ENCODE data around the gene INTS2.

Gene INTS2

DNA sequence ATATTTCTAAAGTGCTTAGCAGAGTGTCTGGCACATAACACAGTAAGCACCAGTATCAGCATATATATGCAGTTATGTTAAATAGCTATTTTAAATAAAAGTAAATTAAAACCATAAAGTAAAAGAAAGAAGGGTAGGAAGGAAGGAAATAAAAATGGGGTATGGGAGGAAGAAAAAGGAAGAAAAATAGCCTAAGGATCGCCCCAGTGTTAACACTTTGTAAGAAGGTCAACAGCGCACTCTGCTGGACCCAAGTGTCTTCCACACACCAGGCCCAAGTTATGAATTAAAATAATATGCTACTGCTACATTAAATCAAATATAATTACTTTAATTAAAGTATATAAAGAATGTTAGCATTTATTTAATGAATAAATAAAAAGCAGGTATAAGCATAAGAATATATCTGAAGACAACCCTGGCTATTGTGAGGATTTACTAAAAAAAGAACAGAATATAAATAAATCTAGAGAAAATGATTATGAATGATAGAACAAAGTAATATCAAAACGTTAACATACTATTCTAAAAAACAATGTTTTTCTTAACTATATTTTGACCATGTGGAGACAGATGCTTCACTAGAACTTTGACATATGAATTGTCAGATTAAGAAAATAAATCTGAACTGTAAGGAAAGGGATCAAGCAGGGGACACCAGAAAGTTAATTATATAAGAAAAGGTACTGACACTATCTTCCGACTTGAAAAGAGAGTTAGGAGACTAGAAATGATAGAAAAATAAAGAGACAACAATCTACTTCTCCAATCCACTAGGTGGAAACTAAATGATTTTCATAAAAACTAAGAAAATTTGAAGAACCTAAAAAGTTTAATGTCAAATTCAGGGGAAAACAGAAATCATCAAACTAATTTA lies 90.4 kb downstream of the INTS2 start:
- peak; percentile 94 for ATAC-seq
- TF ChIP-seq ZFP3 (CRISPR knock-in tag; IDR thresholded peaks at IDR 0.05) (no peak), OSR1 (CRISPR knock-in tag; IDR thresholded peaks at IDR 0.05) (no peak), CSDC2 (CRISPR knock-in tag; IDR thresholded peaks at IDR 0.05) (no peak), ARNTL (CRISPR knock-in tag; IDR thresholded peaks at IDR 0.05; ENCODE audit: borderline replicate concordance, low read depth) (no peak)
- TF ChIP-seq, protein P1, sequence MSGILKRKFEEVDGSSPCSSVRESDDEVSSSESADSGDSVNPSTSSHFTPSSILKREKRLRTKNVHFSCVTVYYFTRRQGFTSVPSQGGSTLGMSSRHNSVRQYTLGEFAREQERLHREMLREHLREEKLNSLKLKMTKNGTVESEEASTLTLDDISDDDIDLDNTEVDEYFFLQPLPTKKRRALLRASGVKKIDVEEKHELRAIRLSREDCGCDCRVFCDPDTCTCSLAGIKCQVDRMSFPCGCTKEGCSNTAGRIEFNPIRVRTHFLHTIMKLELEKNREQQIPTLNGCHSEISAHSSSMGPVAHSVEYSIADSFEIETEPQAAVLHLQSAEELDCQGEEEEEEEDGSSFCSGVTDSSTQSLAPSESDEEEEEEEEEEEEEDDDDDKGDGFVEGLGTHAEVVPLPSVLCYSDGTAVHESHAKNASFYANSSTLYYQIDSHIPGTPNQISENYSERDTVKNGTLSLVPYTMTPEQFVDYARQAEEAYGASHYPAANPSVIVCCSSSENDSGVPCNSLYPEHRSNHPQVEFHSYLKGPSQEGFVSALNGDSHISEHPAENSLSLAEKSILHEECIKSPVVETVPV (CRISPR knock-in tag; IDR thresholded peaks at IDR 0.05), result no peak
- TF ChIP-seq, protein P2, sequence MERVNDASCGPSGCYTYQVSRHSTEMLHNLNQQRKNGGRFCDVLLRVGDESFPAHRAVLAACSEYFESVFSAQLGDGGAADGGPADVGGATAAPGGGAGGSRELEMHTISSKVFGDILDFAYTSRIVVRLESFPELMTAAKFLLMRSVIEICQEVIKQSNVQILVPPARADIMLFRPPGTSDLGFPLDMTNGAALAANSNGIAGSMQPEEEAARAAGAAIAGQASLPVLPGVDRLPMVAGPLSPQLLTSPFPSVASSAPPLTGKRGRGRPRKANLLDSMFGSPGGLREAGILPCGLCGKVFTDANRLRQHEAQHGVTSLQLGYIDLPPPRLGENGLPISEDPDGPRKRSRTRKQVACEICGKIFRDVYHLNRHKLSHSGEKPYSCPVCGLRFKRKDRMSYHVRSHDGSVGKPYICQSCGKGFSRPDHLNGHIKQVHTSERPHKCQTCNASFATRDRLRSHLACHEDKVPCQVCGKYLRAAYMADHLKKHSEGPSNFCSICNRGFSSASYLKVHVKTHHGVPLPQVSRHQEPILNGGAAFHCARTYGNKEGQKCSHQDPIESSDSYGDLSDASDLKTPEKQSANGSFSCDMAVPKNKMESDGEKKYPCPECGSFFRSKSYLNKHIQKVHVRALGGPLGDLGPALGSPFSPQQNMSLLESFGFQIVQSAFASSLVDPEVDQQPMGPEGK (CRISPR knock-in tag; IDR thresholded peaks at IDR 0.05; ENCODE audit: borderline replicate concordance), result no peak

DNA sequence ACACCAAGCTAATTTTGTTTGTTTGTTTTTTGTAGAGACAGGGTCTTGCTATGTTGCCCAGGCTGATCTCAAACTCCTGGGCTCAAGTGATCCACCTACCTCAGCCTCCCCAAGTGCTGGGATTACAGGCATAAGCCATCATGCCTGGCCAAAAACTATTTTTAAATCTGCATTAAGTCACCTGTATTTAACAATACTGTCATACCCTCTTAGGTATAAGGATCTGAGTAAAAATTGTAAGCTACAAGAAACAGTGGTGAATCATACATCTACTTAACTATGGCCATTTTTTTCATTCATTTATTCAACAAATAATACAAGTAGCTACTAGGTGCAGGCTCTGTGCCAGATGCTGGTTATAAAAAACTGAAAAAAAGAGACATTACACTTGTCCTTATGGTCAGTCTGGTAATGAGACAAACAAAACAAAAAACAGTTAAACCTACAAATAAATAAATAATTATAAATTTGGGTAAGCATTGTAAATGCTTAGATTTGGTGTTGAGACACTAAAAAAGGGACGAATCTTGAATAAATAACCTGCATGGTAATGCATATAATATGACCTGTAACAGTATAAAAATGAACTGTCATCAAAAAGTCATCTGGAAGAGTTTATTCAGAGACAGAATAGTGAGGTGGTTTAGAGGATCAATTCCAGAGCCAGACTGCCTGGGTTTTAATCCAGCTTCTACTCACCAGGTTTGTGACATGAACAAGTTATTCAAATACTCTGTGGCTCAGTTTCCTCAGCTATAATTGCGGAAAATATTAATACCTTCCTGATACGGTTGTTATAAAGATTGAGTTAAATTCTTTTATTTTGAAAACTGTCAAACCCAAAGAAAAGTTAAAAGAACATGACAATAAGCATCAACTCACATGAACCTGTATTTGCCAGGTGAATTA lies 91.3 kb downstream of the INTS2 start:
- TF ChIP-seq BACH2 (CRISPR knock-in tag; IDR thresholded peaks at IDR 0.05; ENCODE audit: borderline replicate concordance) (no peak), ESRRG (CRISPR knock-in tag; IDR thresholded peaks at IDR 0.05) (no peak), ISL1 (CRISPR knock-in tag; IDR thresholded peaks at IDR 0.05) (no peak), ZNF8 (CRISPR knock-in tag; IDR thresholded peaks at IDR 0.05) (no peak), OSR1 (CRISPR knock-in tag; IDR thresholded peaks at IDR 0.05) (no peak), CSDC2 (CRISPR knock-in tag; IDR thresholded peaks at IDR 0.05) (no peak), CREB5 (CRISPR knock-in tag; IDR thresholded peaks at IDR 0.05; ENCODE audit: low read depth) (no peak), ZFP3 (CRISPR knock-in tag; IDR thresholded peaks at IDR 0.05) (no peak), SNAI2 (CRISPR knock-in tag; IDR thresholded peaks at IDR 0.05) (no peak), ZNF70 (CRISPR knock-in tag; IDR thresholded peaks at IDR 0.05) (no peak), PPARA (CRISPR knock-in tag; IDR thresholded peaks at IDR 0.05; ENCODE audit: borderline replicate concordance) (no peak), ZNF565 (CRISPR knock-in tag; conservative IDR thresholded peaks at IDR 0.05; ENCODE audit: low read depth) (no peak), RARB (CRISPR knock-in tag; IDR thresholded peaks at IDR 0.05) (no peak), GLIS3 (CRISPR knock-in tag; IDR thresholded peaks at IDR 0.05) (no peak), ARNTL (CRISPR knock-in tag; IDR thresholded peaks at IDR 0.05; ENCODE audit: borderline replicate concordance, low read depth) (no peak), ZC3H10 (CRISPR knock-in tag; IDR thresholded peaks at IDR 0.05) (no peak)
- TF ChIP-seq, protein P2 (CRISPR knock-in tag; IDR thresholded peaks at IDR 0.05; ENCODE audit: borderline replicate concordance), result no peak
- TF ChIP-seq, protein P3, sequence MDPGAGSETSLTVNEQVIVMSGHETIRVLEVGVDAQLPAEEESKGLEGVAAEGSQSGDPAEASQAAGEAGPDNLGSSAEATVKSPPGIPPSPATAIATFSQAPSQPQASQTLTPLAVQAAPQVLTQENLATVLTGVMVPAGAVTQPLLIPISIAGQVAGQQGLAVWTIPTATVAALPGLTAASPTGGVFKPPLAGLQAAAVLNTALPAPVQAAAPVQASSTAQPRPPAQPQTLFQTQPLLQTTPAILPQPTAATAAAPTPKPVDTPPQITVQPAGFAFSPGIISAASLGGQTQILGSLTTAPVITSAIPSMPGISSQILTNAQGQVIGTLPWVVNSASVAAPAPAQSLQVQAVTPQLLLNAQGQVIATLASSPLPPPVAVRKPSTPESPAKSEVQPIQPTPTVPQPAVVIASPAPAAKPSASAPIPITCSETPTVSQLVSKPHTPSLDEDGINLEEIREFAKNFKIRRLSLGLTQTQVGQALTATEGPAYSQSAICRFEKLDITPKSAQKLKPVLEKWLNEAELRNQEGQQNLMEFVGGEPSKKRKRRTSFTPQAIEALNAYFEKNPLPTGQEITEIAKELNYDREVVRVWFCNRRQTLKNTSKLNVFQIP (CRISPR knock-in tag; IDR thresholded peaks at IDR 0.05; ENCODE audit: borderline replicate concordance, low read depth), result no peak
- ATAC-seq, result no peak

DNA sequence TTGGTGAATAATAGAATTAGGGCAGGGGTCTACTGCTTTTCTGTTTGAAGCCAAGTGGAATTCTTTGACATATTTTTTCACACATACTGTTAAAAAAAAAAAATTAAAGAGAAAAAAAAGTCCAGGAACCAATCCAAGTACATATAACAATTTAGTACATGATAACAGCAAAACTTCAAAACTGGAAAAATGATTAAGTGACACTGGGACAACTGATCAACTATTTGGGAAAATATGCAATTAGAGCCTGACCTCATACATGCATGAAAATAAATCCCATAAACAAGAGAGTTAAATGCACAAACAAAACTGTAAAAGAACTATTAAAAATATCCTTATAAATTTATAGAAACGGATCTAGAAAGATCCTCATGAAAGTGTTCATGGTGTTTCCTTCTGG lies 92.2 kb downstream of the INTS2 start:
- no peak for ATAC-seq
- TF ChIP-seq ZC3H10 (CRISPR knock-in tag; IDR thresholded peaks at IDR 0.05), result no peak
- TF ChIP-seq ISL1 (CRISPR knock-in tag; IDR thresholded peaks at IDR 0.05), result no peak
- TF ChIP-seq, protein P4, sequence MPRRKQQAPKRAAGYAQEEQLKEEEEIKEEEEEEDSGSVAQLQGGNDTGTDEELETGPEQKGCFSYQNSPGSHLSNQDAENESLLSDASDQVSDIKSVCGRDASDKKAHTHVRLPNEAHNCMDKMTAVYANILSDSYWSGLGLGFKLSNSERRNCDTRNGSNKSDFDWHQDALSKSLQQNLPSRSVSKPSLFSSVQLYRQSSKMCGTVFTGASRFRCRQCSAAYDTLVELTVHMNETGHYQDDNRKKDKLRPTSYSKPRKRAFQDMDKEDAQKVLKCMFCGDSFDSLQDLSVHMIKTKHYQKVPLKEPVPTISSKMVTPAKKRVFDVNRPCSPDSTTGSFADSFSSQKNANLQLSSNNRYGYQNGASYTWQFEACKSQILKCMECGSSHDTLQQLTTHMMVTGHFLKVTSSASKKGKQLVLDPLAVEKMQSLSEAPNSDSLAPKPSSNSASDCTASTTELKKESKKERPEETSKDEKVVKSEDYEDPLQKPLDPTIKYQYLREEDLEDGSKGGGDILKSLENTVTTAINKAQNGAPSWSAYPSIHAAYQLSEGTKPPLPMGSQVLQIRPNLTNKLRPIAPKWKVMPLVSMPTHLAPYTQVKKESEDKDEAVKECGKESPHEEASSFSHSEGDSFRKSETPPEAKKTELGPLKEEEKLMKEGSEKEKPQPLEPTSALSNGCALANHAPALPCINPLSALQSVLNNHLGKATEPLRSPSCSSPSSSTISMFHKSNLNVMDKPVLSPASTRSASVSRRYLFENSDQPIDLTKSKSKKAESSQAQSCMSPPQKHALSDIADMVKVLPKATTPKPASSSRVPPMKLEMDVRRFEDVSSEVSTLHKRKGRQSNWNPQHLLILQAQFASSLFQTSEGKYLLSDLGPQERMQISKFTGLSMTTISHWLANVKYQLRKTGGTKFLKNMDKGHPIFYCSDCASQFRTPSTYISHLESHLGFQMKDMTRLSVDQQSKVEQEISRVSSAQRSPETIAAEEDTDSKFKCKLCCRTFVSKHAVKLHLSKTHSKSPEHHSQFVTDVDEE (CRISPR knock-in tag; IDR thresholded peaks at IDR 0.05), result no peak
- TF ChIP-seq, protein P2 (CRISPR knock-in tag; IDR thresholded peaks at IDR 0.05; ENCODE audit: borderline replicate concordance), result no peak
- TF ChIP-seq ZFP3 (CRISPR knock-in tag; IDR thresholded peaks at IDR 0.05), result no peak
- TF ChIP-seq ARNTL (CRISPR knock-in tag; IDR thresholded peaks at IDR 0.05; ENCODE audit: borderline replicate concordance, low read depth), result no peak
- TF ChIP-seq GLIS3 (CRISPR knock-in tag; IDR thresholded peaks at IDR 0.05), result no peak
- no peak for TF ChIP-seq TOX (CRISPR knock-in tag; IDR thresholded peaks at IDR 0.05; ENCODE audit: borderline replicate concordance)
- TF ChIP-seq PPARA (CRISPR knock-in tag; IDR thresholded peaks at IDR 0.05; ENCODE audit: borderline replicate concordance), result no peak
- no peak for TF ChIP-seq OSR1 (CRISPR knock-in tag; IDR thresholded peaks at IDR 0.05)
- TF ChIP-seq CSDC2 (CRISPR knock-in tag; IDR thresholded peaks at IDR 0.05), result no peak
- TF ChIP-seq ESRRG (CRISPR knock-in tag; IDR thresholded peaks at IDR 0.05), result no peak
